Cardiac fibroblast (primary cell): ENCODE measurements around the gene SLC39A2.
"Not testable (repeated sequence)": the region's sequence is repeated elsewhere in the genome, so short reads cannot be mapped to it uniquely, and the experiment has no call there.

ENCODE experiments used
- DNase-seq, 2 donors: peaks; one replicate each; pipeline versions ENCODE4 v3.0.0 to v3.0.0-alpha.2; 2010; ENCODE audit warnings: low read depth in 2 of 2
- H3K4me3 ChIP-seq, 2 donors: replicated peaks in 1 of 2; 1 replicate in 1 of 2; 2 replicates in 1 of 2; pipeline ENCODE4 v1.5.1; 2011; ENCODE audit warnings: low read depth in 2 of 2, low read length in 2 of 2, mild to moderate bottlenecking in 2 of 2, moderate library complexity in 1 of 2
- CTCF ChIP-seq: IDR thresholded peaks from one replicate; pipeline ENCODE4 v1.5.1; 2011; ENCODE audit warnings: low read depth, mild to moderate bottlenecking, low read length, inconsistent platforms

SLC39A2 gene

GRCh38 chr14:20997115-20997514 lies 2.0 kb upstream of the SLC39A2 start:
- no peak overlapping the region for H3K4me3 ChIP-seq
- TF ChIP-seq CTCF: no peak
- DNase-seq: no peak

- TF ChIP-seq CTCF: no peak
- H3K4me3 ChIP-seq: no peak overlapping the region
- no peak for DNase-seq
Measured at GRCh38 chr14:20997564-20997963, 1.5 kb upstream of the SLC39A2 start.

- H3K4me3 ChIP-seq: no peak overlapping the region
- no peak for DNase-seq
- TF ChIP-seq CTCF: no peak
Measured at GRCh38 chr14:20998139-20998538, 954 bp upstream of the SLC39A2 start.

- H3K4me3 ChIP-seq: no peak overlapping the region
- DNase-seq: no peak
- TF ChIP-seq CTCF: no peak
Measured at GRCh38 chr14:20999591-20999990, 498 bp downstream of the SLC39A2 start.

- no peak overlapping the region for H3K4me3 ChIP-seq
- no peak for DNase-seq
- no peak for TF ChIP-seq CTCF
Measured at GRCh38 chr14:21001218-21001617, 2.1 kb downstream of the SLC39A2 start.

GRCh38 chr14:21003788-21004346 lies 4.8 kb downstream of the SLC39A2 start:
- DNase-seq: no peak
- TF ChIP-seq CTCF: no peak
- H3K4me3 ChIP-seq: no peak overlapping the region

GRCh38 chr14:21009721-21010120 lies 10.6 kb downstream of the SLC39A2 start:
- H3K4me3 ChIP-seq, DNase-seq: not testable (repeated sequence)
